Omental fat pad (tissue), 4 donors: ENCODE data around the gene GULP1. TPM values are rescaled to one million over a fixed set of nuclear protein-coding genes. Genes with fewer than 3 reads are reported as not detected.
"Not testable (repeated sequence)": the region's sequence is repeated elsewhere in the genome, so short reads cannot be mapped to it uniquely, and the experiment has no call there.

Source experiments
- ATAC-seq: fragments of 150-250 bp; one replicate; pipeline ENCODE4 v1.9.1; 2016; ENCODE audit warnings: mild to moderate bottlenecking, moderate library complexity; ENCODE audit not compliant: low FRiP score
- DNase-seq: peaks from one replicate; pipeline ENCODE4 v3.0.0-alpha.2; 2019; ENCODE audit warnings: low spot score
- total RNA-seq, 4 donors: library from RNA; depleted of rRNA; stranded (reverse); fragments of >200 nt; gene quantifications; one replicate each; pipeline ENCODE4 v1.1.0, GENCODE V29; 2016
- TF ChIP-seq, protein P1 (sequence below), 3 donors: fragments of 450-650 bp; IDR thresholded peaks; one replicate each; pipeline ENCODE4 v1.5.1; 2016 to 2017; ENCODE audit warnings: antibody characterized with exemption in 3 of 3, mild to moderate bottlenecking in 3 of 3, moderate library complexity in 2 of 3

The GULP1 gene
- total RNA-seq, 4 donors from 2014 or later: 14.1 to 31.5 (median 16.5) TPM

DNA sequence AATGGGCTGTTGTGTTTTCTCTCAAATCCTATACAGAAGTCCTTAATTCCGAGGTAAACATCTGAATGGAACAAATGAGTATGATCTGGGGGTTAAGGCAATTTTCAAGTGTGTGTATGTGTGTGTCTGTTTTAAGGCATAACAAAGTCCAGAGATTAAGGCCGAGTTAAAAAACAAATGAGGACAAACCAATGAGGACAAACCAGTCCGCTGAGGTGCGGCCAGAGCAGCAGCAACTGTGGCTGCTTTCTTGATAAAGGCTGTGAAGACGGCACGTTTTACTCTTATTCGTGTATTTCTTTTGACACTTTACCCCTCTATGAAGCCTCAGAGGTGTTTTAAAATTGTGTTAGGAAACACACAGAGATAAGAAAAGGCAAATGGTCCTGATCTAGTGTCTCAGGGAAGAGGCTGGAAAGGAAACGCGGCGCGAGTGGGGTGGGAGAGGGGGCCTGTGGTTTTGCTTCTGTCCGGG, 495 bp upstream of the GULP1 start:
- TF ChIP-seq, protein P1, sequence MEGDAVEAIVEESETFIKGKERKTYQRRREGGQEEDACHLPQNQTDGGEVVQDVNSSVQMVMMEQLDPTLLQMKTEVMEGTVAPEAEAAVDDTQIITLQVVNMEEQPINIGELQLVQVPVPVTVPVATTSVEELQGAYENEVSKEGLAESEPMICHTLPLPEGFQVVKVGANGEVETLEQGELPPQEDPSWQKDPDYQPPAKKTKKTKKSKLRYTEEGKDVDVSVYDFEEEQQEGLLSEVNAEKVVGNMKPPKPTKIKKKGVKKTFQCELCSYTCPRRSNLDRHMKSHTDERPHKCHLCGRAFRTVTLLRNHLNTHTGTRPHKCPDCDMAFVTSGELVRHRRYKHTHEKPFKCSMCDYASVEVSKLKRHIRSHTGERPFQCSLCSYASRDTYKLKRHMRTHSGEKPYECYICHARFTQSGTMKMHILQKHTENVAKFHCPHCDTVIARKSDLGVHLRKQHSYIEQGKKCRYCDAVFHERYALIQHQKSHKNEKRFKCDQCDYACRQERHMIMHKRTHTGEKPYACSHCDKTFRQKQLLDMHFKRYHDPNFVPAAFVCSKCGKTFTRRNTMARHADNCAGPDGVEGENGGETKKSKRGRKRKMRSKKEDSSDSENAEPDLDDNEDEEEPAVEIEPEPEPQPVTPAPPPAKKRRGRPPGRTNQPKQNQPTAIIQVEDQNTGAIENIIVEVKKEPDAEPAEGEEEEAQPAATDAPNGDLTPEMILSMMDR (IDR thresholded peaks at IDR 0.05): no peak
- no peak for DNase-seq
- peak; percentile 8 for ATAC-seq

DNA sequence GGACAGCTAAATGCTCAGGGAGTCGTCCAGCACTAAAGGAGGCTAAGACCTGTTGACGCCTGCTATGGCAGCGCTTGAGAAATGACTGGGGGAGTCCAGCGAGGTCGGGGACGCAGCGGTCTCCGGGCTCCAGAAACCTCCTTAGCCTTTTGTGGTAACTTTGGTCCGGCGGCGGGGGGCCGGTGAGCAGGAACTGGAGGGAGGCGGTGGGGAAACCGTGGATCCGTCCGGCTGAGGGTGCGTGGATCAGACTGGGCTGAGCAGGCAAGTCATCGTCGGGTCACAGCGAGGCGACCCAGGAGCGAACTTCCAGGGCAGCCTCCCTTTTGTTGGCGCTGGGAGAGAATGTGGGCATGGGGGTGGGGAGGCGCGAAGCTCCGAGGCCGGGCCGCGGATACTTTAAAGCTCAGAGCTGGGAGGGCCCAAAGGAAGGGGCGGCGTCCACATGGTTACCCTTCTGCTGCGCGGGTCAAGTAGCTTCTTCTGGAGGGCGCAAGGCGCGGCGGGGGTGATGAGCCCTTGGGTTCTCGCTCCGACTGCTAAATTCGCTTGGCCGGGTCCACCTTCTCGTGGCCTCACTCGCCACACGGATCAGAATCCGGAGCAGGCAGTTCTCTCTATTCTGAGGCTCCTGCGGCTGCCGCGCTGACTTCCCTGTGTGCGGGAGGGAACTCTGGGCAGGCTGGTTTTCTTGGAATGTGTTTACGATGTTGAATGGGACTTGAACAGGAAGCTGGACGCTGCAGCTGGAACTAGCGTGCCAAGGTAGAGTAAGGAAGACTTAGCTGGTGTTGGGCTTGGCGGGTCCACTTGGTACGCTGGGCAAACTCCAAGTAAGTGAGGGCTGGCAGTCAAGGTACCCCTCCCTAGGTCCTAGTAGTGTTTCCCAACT, 920 bp downstream of the GULP1 start:
- TF ChIP-seq, protein P1 (IDR thresholded peaks at IDR 0.05): no peak
- DNase-seq (peak; percentile 43), ATAC-seq (peak; percentile 85)

DNA sequence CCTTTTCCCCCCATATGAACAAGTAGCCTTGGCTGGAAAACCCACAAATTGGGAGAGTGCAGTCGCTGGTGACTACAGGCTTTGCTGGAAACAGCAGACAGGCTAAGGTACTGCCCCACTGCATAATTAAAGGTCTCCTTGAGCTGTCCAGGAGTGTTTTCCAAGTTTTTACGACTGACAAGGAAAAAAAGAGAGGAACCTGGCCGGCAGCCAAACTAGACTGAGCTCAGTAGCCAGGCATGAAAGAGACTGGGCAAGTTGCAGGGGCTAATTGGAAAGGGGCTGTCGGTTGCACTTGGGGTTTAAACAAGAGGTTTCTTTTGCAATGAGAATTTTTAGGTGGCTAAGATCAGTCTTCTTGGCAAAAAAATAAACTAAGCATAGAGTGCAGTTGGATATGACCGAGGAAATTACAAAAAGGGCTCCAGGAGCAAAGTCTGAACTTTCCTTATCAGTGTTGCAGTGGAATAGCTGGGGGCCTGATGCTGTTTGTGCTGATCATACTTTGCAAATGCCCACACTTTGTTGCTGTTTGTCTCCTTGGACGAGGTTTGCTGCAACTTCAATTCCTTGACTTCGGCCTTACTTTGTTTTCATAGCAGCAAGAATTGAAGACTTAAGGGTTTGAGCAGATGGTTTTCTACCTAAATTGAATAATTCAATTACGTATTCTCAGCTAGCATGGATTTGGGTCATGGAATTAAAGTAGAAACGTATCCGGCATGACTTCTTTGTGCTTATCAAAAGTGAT, 2.1 kb downstream of the GULP1 start:
- peak; percentile 24 for DNase-seq
- TF ChIP-seq, protein P1 (IDR thresholded peaks at IDR 0.05): no peak
- peak; percentile 42 for ATAC-seq

DNA sequence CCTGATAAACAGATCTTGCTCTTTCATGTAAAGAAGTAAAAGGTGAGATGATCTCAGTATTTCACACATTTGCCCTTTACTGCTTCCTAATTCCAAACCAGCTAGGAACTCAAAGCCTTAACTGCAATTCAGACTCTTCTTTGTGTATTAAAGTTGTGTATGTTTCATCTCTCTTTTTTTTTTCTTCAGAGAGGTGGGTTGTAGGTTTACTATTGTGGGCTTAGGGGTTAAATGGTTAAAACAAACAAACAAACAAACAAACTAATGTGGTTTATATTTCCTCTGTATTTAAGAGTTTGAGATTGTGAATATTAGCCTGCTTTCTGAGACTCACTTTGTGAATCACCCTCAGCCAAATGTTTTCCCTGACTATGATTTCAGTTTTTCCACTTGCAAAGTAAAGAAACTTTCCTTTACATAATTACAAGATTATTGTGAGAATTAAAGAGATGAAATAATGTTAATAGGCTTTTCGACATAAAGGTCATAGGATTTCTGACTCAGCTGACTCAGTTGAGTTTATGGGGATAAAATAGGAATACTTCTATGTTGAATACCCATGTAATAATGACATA, 2.8 kb downstream of the GULP1 start:
- DNase-seq: no peak
- TF ChIP-seq, protein P1 (IDR thresholded peaks at IDR 0.05): no peak
- no peak for ATAC-seq

DNA sequence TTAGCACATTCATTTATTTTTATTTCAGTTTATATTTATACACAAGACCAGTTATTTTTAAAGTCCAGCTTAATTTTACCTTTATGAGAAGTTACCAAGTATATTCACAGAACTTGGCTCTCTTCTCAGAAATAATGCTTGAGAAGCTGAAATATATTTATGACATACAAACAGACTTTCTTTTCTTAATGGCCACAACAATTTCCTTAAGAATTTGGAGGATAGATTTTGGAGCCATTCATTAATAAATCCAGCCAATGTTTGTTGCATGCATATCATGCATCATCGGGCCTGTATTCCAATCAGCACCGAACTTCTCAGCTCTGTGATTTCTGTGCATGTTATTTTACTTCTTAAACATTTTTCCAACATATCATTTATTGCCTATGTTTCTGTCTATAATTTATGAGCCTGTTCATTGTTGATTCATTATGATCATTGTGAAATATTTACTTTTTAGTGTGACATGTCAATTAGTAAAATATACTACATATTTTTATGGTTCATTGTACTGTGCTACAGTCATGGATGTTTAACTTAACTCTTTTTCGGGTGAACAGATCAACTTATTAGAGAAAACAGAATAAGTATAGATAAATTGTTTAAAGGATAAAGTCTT, 3.5 kb downstream of the GULP1 start:
- ATAC-seq (no peak), DNase-seq (no peak)
- TF ChIP-seq, protein P1 (IDR thresholded peaks at IDR 0.05): no peak

DNA sequence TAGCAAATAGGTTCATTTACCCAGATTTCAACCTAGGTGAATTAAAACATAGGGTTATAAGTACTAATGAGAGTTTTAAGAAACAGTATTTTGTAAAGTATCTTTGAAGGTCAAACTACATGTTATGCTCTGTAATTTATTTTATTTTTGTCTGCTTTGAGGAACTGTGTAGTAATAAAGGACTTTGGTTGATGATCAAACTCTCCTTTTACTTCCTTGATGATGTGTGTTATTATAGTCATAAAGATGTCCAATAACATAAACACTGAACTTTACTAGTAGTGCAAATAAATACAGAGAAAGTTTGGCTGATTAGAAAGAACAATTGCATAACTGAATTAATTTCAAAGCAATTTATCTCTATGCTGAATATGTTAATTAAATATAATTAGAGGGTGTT, 6.3 kb downstream of the GULP1 start:
- TF ChIP-seq, protein P1 (IDR thresholded peaks at IDR 0.05): no peak
- DNase-seq: no peak
- ATAC-seq: no peak

DNA sequence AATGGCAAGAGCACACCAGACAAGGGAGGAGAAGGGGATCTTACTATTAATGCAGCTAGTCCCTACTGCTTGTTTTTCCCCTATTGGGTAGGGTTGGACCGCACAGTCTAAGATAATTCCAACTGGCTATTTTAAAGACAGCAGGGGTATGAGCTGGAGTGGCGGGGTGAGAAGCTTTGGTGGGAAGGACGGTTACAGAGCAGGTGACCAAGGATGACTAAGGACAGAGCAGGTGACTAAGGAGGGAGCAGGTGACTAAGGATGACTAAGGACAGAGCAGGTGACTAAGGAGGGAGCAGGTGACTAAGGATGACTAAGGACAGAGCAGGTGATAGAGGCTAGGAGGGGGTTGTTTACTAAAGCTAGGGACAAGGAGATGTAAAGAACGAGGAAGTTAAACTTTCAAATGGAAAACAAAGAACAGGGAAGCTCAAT, 7.3 kb downstream of the GULP1 start:
- DNase-seq, ATAC-seq: not testable (repeated sequence)
